ENCODE measurements around the gene C1orf53.

Gene C1orf53

DNA sequence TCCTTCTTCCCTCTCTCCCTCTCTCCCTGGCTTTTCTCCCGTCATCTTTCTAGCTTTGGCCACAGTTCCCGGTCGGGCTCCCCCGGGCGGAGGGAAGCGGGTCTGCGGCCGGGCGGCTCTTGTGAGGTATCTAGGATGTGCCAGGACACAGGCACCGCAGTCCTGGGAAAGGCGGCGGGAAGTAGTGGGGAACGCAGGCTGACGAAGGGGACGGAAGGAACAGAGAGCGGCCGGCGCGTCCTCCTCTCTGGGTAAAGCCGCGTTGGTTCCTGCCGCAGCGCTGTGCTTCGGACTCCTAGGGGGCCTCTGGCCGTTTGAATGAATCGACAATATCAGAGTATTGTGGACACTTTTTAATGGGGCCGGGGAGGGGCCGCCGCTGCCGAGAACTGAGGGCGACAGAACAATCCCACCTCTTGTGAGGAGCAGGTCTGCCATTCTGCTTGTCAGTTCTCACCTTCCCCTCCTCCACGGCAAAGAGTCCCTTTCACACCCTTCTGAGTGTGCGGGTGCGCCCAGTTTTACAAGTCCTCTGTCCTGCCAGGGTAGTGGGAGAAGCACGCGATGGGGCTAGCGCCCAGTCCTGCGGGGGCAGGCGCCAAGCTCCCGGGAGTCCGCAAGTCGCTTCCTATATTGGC lies 13.6 kb downstream of the C1orf53 start:
- peak; percentile 29 for DNase-seq (ENCODE audit: low read depth)
- TF ChIP-seq, protein P1, sequence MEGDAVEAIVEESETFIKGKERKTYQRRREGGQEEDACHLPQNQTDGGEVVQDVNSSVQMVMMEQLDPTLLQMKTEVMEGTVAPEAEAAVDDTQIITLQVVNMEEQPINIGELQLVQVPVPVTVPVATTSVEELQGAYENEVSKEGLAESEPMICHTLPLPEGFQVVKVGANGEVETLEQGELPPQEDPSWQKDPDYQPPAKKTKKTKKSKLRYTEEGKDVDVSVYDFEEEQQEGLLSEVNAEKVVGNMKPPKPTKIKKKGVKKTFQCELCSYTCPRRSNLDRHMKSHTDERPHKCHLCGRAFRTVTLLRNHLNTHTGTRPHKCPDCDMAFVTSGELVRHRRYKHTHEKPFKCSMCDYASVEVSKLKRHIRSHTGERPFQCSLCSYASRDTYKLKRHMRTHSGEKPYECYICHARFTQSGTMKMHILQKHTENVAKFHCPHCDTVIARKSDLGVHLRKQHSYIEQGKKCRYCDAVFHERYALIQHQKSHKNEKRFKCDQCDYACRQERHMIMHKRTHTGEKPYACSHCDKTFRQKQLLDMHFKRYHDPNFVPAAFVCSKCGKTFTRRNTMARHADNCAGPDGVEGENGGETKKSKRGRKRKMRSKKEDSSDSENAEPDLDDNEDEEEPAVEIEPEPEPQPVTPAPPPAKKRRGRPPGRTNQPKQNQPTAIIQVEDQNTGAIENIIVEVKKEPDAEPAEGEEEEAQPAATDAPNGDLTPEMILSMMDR (IDR thresholded peaks at IDR 0.05; ENCODE audit: control insufficient read depth, insufficient read depth, low read depth, low read length, missing control alignments), result peak; percentile 87
- H3K4me3 ChIP-seq (ENCODE audit: control insufficient read depth, low read depth, low read length), result peak overlapping the region; percentile 92

- no peak for DNase-seq (ENCODE audit: low read depth)
- peak overlapping the region; percentile 92 for H3K4me3 ChIP-seq (ENCODE audit: control insufficient read depth, low read depth, low read length)
- TF ChIP-seq, protein P1 (IDR thresholded peaks at IDR 0.05; ENCODE audit: control insufficient read depth, insufficient read depth, low read depth, low read length, missing control alignments), result no peak
Observed at GRCh38 chr1:197916500-197916983, 14.1 kb downstream of the C1orf53 start.

GRCh38 chr1:197917805-197918651 lies 15.6 kb downstream of the C1orf53 start:
- peak overlapping the region; percentile 92 for H3K4me3 ChIP-seq (ENCODE audit: control insufficient read depth, low read depth, low read length)
- DNase-seq (ENCODE audit: low read depth), result no peak
- TF ChIP-seq, protein P1 (IDR thresholded peaks at IDR 0.05; ENCODE audit: control insufficient read depth, insufficient read depth, low read depth, low read length, missing control alignments), result no peak

GRCh38 chr1:197918807-197919345 lies 16.4 kb downstream of the C1orf53 start:
- DNase-seq (ENCODE audit: low read depth), result no peak
- peak overlapping the region; percentile 92 for H3K4me3 ChIP-seq (ENCODE audit: control insufficient read depth, low read depth, low read length)
- TF ChIP-seq, protein P1 (IDR thresholded peaks at IDR 0.05; ENCODE audit: control insufficient read depth, insufficient read depth, low read depth, low read length, missing control alignments), result no peak

DNA sequence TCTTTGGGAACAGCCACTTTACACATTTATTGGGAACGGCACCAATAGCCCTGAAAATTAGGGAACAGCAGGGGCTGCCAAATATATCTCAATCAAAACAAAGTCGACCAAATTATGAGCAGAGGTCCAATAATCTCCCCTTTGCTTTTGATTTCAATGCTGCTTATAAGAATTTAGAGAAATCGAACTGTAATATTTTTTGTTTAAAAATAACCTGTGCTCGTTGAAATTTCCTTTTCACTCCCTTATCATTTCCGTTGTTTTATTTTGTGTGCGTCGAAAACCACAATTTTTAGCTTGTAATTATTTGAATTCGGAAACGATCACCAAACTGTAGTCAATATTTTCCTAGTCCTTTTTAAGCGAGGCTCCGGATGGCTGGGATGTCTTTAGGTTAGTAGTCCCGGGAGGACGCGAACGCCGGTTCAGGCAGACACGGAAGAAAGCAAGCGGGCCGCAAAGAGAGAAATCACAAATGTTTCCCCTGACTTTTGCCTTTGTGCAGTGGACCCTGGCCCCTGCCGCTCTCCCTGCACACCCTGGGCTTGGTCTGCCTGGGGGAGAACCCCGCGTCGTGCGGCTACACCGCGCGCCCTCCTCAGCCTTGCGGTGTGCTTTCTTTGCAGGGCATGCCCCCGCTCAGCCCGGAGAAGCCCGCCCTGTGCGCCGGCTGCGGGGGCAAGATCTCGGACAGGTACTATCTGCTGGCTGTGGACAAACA lies 17.1 kb downstream of the C1orf53 start:
- H3K4me3 ChIP-seq (ENCODE audit: control insufficient read depth, low read depth, low read length), result peak overlapping the region; percentile 92

GRCh38 chr1:197920067-197920396 lies 17.6 kb downstream of the C1orf53 start:
- TF ChIP-seq, protein P1 (IDR thresholded peaks at IDR 0.05; ENCODE audit: control insufficient read depth, insufficient read depth, low read depth, low read length, missing control alignments), result no peak
- peak overlapping the region; percentile 92 for H3K4me3 ChIP-seq (ENCODE audit: control insufficient read depth, low read depth, low read length)
- no peak for DNase-seq (ENCODE audit: low read depth)

More for the DNA sequence above, 17.1 kb downstream of the C1orf53 start:
- TF ChIP-seq, protein P1 (IDR thresholded peaks at IDR 0.05; ENCODE audit: control insufficient read depth, insufficient read depth, low read depth, low read length, missing control alignments), result no peak
- no peak for DNase-seq (ENCODE audit: low read depth)

Data from AG09309 (cell line).